SW 1271 (cell line): Measurements from ENCODE around the gene SSRP1.

Source experiments
- DNase-seq, 2 experiments: peaks; one replicate each; lab custom pipeline; 2025; lab: John Stamatoyannopoulos, UW

SSRP1 gene

GRCh38 chr11:57359396-57359795, 23.7 kb upstream of the SSRP1 start:
- no peak for DNase-seq

- DNase-seq = no peak
These were observed 23.3 kb upstream of the SSRP1 start for GRCh38 chr11:57358991-57359390.

GRCh38 chr11:57358543-57358961, 22.9 kb upstream of the SSRP1 start:
- DNase-seq = no peak

- DNase-seq = no peak
These were observed 22.2 kb upstream of the SSRP1 start for GRCh38 chr11:57357856-57358255.

- DNase-seq = no peak
These were observed 21.6 kb upstream of the SSRP1 start for GRCh38 chr11:57357310-57357709.

GRCh38 chr11:57356268-57356667, 20.6 kb upstream of the SSRP1 start:
- DNase-seq = no peak

GRCh38 chr11:57354699-57355098, 19.0 kb upstream of the SSRP1 start:
- no peak for DNase-seq

GRCh38 chr11:57353852-57354251, 18.2 kb upstream of the SSRP1 start:
- no peak for DNase-seq

GRCh38 chr11:57353446-57353845, 17.8 kb upstream of the SSRP1 start:
- DNase-seq = no peak

- DNase-seq = no peak
These were observed 17.3 kb upstream of the SSRP1 start for GRCh38 chr11:57353036-57353435.

- no peak for DNase-seq
These were observed 14.0 kb upstream of the SSRP1 start for GRCh38 chr11:57349491-57350274.

- DNase-seq = no peak
These were observed 13.1 kb upstream of the SSRP1 start for GRCh38 chr11:57348636-57349313.

- no peak for DNase-seq
These were observed 12.4 kb upstream of the SSRP1 start for GRCh38 chr11:57348052-57348451.

GRCh38 chr11:57347336-57347735, 11.6 kb upstream of the SSRP1 start:
- no peak for DNase-seq

- DNase-seq = peak; percentile 26 to 71
These were observed 10.0 kb upstream of the SSRP1 start for GRCh38 chr11:57345555-57346211.

GRCh38 chr11:57344826-57345225, 9.1 kb upstream of the SSRP1 start:
- DNase-seq = no peak

GRCh38 chr11:57343825-57344224, 8.1 kb upstream of the SSRP1 start:
- no peak for DNase-seq

GRCh38 chr11:57342702-57343101, 7.0 kb upstream of the SSRP1 start:
- DNase-seq = no peak

GRCh38 chr11:57341250-57341808, 5.6 kb upstream of the SSRP1 start:
- no peak for DNase-seq

GRCh38 chr11:57340039-57340615, 4.4 kb upstream of the SSRP1 start:
- DNase-seq = no peak

- DNase-seq = no peak
These were observed 3.6 kb upstream of the SSRP1 start for GRCh38 chr11:57339328-57339727.

GRCh38 chr11:57338142-57338541, 2.5 kb upstream of the SSRP1 start, which contains the start of gene P2RX3:
P2RX3 (plus strand) TSS chr11:57338352; CDS start chr11:57338551, 199 bp downstream.
- no peak for DNase-seq
